ENCODE results near the gene GPR151. TPM values are rescaled to one million over a fixed set of nuclear protein-coding genes. Genes with fewer than 3 reads are reported as not detected.

GPR151 gene
- total and polyA plus RNA-seq, 2 of the 13 experiments (the other 11 are each of a cell fraction or from before 2014, with no cell fraction given), result not detected

GRCh38 chr5:146538432-146538831, 22.4 kb upstream of the GPR151 start (continued):
- no peak for TF ChIP-seq MXI1 (IDR thresholded peaks at IDR 0.05; ENCODE audit: borderline replicate concordance, low read depth, low read length)
- no peak for TF ChIP-seq MAZ (IDR thresholded peaks at IDR 0.05; ENCODE audit: borderline replicate concordance, low read depth, low read length)
- no peak for TF ChIP-seq MAZ (CRISPR knock-in tag; IDR thresholded peaks at IDR 0.05; ENCODE audit: low read depth)
- TF ChIP-seq ZNF773 (CRISPR knock-in tag; IDR thresholded peaks at IDR 0.05; ENCODE audit: borderline replicate concordance), result no peak
- TF ChIP-seq STAG1 (CRISPR knock-in tag; IDR thresholded peaks at IDR 0.05), result no peak

GRCh38 chr5:146533882-146534281, 17.9 kb upstream of the GPR151 start:
- H3K4me2 ChIP-seq (ENCODE audit: low read depth, low read length), result no peak overlapping the region
- H3K27ac ChIP-seq (ENCODE audit: extremely low read length, insufficient read depth, low read length), result no peak overlapping the region
- H3K4me1 ChIP-seq (ENCODE audit: insufficient read depth, low read length), result no peaks in the 10 kb centered on the region
- H3K9me3 ChIP-seq (ENCODE audit: low read length), result no peaks in the 10 kb centered on the region
- CTCF ChIA-PET (ENCODE audit: low intra/inter-chr PET ratio, low total read pairs), result no interaction called here
- 0% methylated on average over 1 of the region's 1 CpG for whole genome bisulfite sequencing (ENCODE audit: low lambda C conversion rate)
- H3K4me3 ChIP-seq (replicated peaks in 1 of 3; ENCODE audit: insufficient read depth in 1 of 3, low read depth in 2 of 3, low read length in 3 of 3), result no peak overlapping the region
- no peaks in the 10 kb centered on the region for H3K79me2 ChIP-seq (ENCODE audit: insufficient read depth, low read length)
- H2AFZ ChIP-seq (ENCODE audit: low read length), result no peak overlapping the region
- TF ChIP-seq RNF219 (CRISPR knock-in tag; IDR thresholded peaks at IDR 0.05) (no peak), HOXA9 (CRISPR knock-in tag; IDR thresholded peaks at IDR 0.05; ENCODE audit: borderline replicate concordance) (no peak), BCL3 (CRISPR knock-in tag; IDR thresholded peaks at IDR 0.05) (no peak), ZBTB38 (CRISPR knock-in tag; IDR thresholded peaks at IDR 0.05) (no peak), THAP8 (CRISPR knock-in tag; IDR thresholded peaks at IDR 0.05; ENCODE audit: borderline replicate concordance) (no peak), GTF3A (CRISPR knock-in tag; conservative IDR thresholded peaks at IDR 0.05) (no peak)
- in situ Hi-C loops (cut with HindIII; ENCODE audit: extremely low pct_ligation_motif_present, low pct_unique_long_range_greater_than_20kb), result no loop called here
- H3K36me3 ChIP-seq (replicated peaks in 1 of 2; ENCODE audit: control insufficient read depth in 1 of 2, insufficient read depth in 2 of 2, low read length in 2 of 2), result no peaks in the 10 kb centered on the region
- POLR2A ChIA-PET, result no interaction called here
- ATAC-seq (no peak), DNase-seq (ENCODE audit: low spot score) (no peak), FAIRE-seq (no peak)
- intact Hi-C loops (cut with micrococcal nuclease; ENCODE audit: unreplicated experiment), result loop anchor here (1.0 to 10.0 kb wide), 3 partner anchors 432 to 1041 kb away; no protein-coding TSS in a partner anchor
- no peak overlapping the region for H3K9ac ChIP-seq (ENCODE audit: insufficient read depth, low read depth, low read length)
- no TSS peak for BruUV-seq (replicated peaks)
- H3K27me3 ChIP-seq (ENCODE audit: control insufficient read depth in 1 of 2, insufficient read depth in 2 of 2, low read length in 2 of 2), result no peaks in the 10 kb centered on the region
- H4K20me1 ChIP-seq (ENCODE audit: insufficient read depth, low read length), result no peaks in the 10 kb centered on the region
